HepG2 (cell line): ENCODE data around the gene U2AF2. TPM values are rescaled to one million over a fixed set of nuclear protein-coding genes. Genes with fewer than 3 reads are reported as not detected.

Source experiments
- CTCF ChIP-seq: sonication (generic); formaldehyde crosslinking; IDR thresholded peaks from 2 replicates; pipeline ENCODE4 v1.5.0; 2020; ENCODE audit warnings: mild to moderate bottlenecking, missing genetic modification reagents, moderate library complexity
- HDAC6 ChIP-seq: fragments of 200-600 bp; sonication (generic); IDR thresholded peaks from 2 replicates; pipeline ENCODE4 v1.7.0; 2017; ENCODE audit warnings: mild to moderate bottlenecking, antibody characterized with exemption, low read length, low read depth
- HES4 ChIP-seq: sonication (generic); formaldehyde crosslinking; IDR thresholded peaks from 2 replicates; pipeline ENCODE4 v1.9.0; 2021; ENCODE audit warnings: mild to moderate bottlenecking, missing genetic modification reagents, borderline replicate concordance
- HNF4G ChIP-seq, 2 experiments: sonication (generic) in 1 of 2; formaldehyde crosslinking in 1 of 2; IDR thresholded peaks; 2 replicates each; pipeline versions ENCODE4 v1.4.0 to v1.6.1; 2011 to 2020; ENCODE audit warnings: borderline replicate concordance in 2 of 2, low read depth in 2 of 2, mild to moderate bottlenecking in 2 of 2, low read length in 1 of 2, missing genetic modification reagents in 1 of 2, moderate library complexity in 1 of 2
- KDM1A ChIP-seq: IDR thresholded peaks from 2 replicates; pipeline ENCODE4 v1.6.1; 2016; ENCODE audit warnings: missing compliant biosample characterization
- KDM3A ChIP-seq: IDR thresholded peaks from 2 replicates; pipeline ENCODE4 v1.6.1; 2018; ENCODE audit warnings: low read depth, missing compliant biosample characterization
- NFKB2 ChIP-seq: sonication (generic); formaldehyde crosslinking; IDR thresholded peaks from 2 replicates; pipeline ENCODE4 v1.4.0; 2020; ENCODE audit warnings: missing genetic modification reagents, borderline replicate concordance
- SKIL ChIP-seq: sonication (generic); formaldehyde crosslinking; IDR thresholded peaks from 2 replicates; pipeline ENCODE4 v1.8.0; 2022; ENCODE audit warnings: missing genetic modification reagents, mild to moderate bottlenecking, moderate library complexity, borderline replicate concordance
- TEAD2 ChIP-seq: sonication (generic); formaldehyde crosslinking; IDR thresholded peaks from 2 replicates; pipeline ENCODE4 v1.9.0; 2021; ENCODE audit warnings: missing genetic modification reagents
- ZBTB43 ChIP-seq: sonication (generic); formaldehyde crosslinking; conservative IDR thresholded peaks from 2 replicates; pipeline ENCODE4 v1.4.0; 2020; ENCODE audit warnings: missing genetic modification reagents
- ZHX2 ChIP-seq, 2 experiments: sonication (generic) in 1 of 2; formaldehyde crosslinking in 1 of 2; IDR thresholded peaks; 2 replicates each; pipeline versions ENCODE4 v1.6.1 to v1.9.0; 2014 to 2022; ENCODE audit warnings: antibody characterized with exemption in 1 of 2, borderline replicate concordance in 1 of 2, inconsistent platforms in 1 of 2, low read depth in 1 of 2, missing genetic modification reagents in 1 of 2
- ZNF20 ChIP-seq: sonication (generic); formaldehyde crosslinking; IDR thresholded peaks from 2 replicates; pipeline ENCODE4 v1.4.0; 2020; ENCODE audit warnings: mild to moderate bottlenecking, moderate library complexity, missing genetic modification reagents
- ZSCAN5A ChIP-seq: sonication (generic); formaldehyde crosslinking; IDR thresholded peaks from 2 replicates; pipeline ENCODE4 v1.8.0; 2022; ENCODE audit warnings: mild to moderate bottlenecking, missing genetic modification reagents, borderline replicate concordance
- polyA plus RNA-seq, 8 experiments: library from polyadenylated mRNA; depleted of rRNA in 3 of 8; stranded (reverse) in 7 of 8; unstranded in 1 of 8; fragments of >200 nt; fragmentation: Illumina TruSeq in 4 of 8; extraction: Trizol in 4 of 8; gene quantifications; 2 replicates each; pipeline versions ENCODE4 v1.2.1 to v1.2.3, GENCODE V29; 2011 to 2016; ENCODE audit warnings: low read depth in 4 of 8, missing spikeins in 1 of 8, mixed read lengths in 1 of 8; ENCODE audit not compliant: insufficient read depth in 1 of 8
- total RNA-seq, 5 experiments: library from RNA; depleted of rRNA; stranded (reverse); fragments of >200 nt; fragmentation: Illumina TruSeq; extraction: Trizol; gene quantifications; 2 replicates each; pipeline ENCODE4 v1.2.3, GENCODE V29; 2016; ENCODE audit warnings: low read depth in 1 of 5

U2AF2 gene
- total and polyA plus RNA-seq, 2 of the 13 experiments (the other 11 are each of a cell fraction or from before 2014, with no cell fraction given): 84.3 to 124 TPM

GRCh38 chr19:55640043-55640576 is 14.7 kb upstream of the U2AF2 start (continued):
- TF ChIP-seq HES4 (0 out of 2 replicates have a peak, but pooled peaks have one; percentile 34), ZHX2 (IDR thresholded peaks at IDR 0.05; ENCODE audit: low read depth) (0 out of 2 replicates have a peak, but pooled peaks have one; percentile 37), ZHX2 (CRISPR knock-in tag; IDR thresholded peaks at IDR 0.05; ENCODE audit: borderline replicate concordance) (no peak), ZSCAN5A (CRISPR knock-in tag) (0 out of 2 replicates have a peak, but pooled peaks have one; percentile 47), CTCF (CRISPR knock-in tag) (0 out of 2 replicates have a peak, but pooled peaks have one; percentile 6), SKIL (CRISPR knock-in tag) (0 out of 2 replicates have a peak, but pooled peaks have one; percentile 13), KDM3A (CRISPR knock-in tag) (0 out of 2 replicates have a peak, but pooled peaks have one; percentile 31), NFKB2 (CRISPR knock-in tag) (peak; percentile 64; the same call in 1 of the 2 replicates), ZNF20 (CRISPR knock-in tag) (peak; percentile 75; the same call in 1 of the 2 replicates), HDAC6 (no peak), ZBTB43 (CRISPR knock-in tag) (no peak), KDM1A (CRISPR knock-in tag) (no peak), HNF4G (IDR thresholded peaks at IDR 0.05; ENCODE audit: borderline replicate concordance, low read depth, low read length) (no peak), HNF4G (CRISPR knock-in tag; IDR thresholded peaks at IDR 0.05; ENCODE audit: borderline replicate concordance, low read depth) (no peak), TEAD2 (no peak)
